WERI-Rb-1 (cell line): ENCODE data around the gene NRXN2.

Experiments used
- DNase-seq: peaks from one replicate; pipeline ENCODE4 v3.0.0-alpha.2; 2020
- H3K27ac ChIP-seq: fragments of 250-450 bp; sonication (Bioruptor Pico); 2 replicates; pipeline ENCODE4 v1.5.1; 2020; ENCODE audit warnings: mild to moderate bottlenecking, moderate library complexity
- H3K27me3 ChIP-seq: fragments of 250-450 bp; sonication (Bioruptor Pico); 2 replicates; pipeline ENCODE4 v1.5.1; 2021; ENCODE audit warnings: mild to moderate bottlenecking, low read depth, moderate library complexity; ENCODE audit not compliant: insufficient read depth, severe bottlenecking
- H3K36me3 ChIP-seq: fragments of 250-450 bp; sonication (Bioruptor Pico); 2 replicates; pipeline ENCODE4 v1.5.1; 2020; ENCODE audit warnings: mild to moderate bottlenecking, moderate library complexity
- H3K4me3 ChIP-seq: 2 replicates; pipeline ENCODE4 v1.5.1; 2011; ENCODE audit warnings: low read depth, mild to moderate bottlenecking, control low read depth, low read length
- H3K9me3 ChIP-seq: fragments of 250-450 bp; sonication (Bioruptor Pico); 2 replicates; pipeline ENCODE4 v1.5.1; 2021; ENCODE audit warnings: mild to moderate bottlenecking, moderate library complexity; ENCODE audit not compliant: severe bottlenecking
- TF ChIP-seq, protein P1 (sequence below): IDR thresholded peaks from 2 replicates; pipeline ENCODE4 v1.5.1; 2011; ENCODE audit warnings: low read depth, mild to moderate bottlenecking, control low read depth, inconsistent platforms, low read length

The NRXN2 gene

DNA sequence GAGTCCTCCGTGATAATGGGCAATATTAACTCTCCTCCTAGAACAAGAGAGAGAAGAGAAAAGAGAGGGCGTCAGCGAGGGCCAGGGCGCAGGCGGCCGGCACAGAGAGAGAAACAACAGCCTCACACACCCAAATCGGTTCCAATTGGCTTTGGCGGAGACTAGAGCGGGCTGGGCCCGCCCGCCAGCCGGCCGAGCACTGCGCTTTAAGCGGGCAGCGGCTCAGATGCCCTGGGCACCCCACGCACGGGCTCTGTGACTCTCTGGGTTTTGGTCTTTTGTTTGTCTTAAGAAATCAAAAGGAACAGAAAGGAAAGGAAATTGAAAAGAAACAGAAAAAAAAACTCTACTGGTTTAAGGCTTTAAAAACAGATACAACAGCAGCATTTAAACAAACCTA, 115.0 kb downstream of the NRXN2 start:
- Histone ChIP-seq H3K27me3 (no peaks in the 10 kb centered on the region), H3K4me3 (no peak overlapping the region), H3K27ac (no peak overlapping the region), H3K9me3 (no peaks in the 10 kb centered on the region), H3K36me3 (no peaks in the 10 kb centered on the region)
- DNase-seq: no peak
- TF ChIP-seq, protein P1, sequence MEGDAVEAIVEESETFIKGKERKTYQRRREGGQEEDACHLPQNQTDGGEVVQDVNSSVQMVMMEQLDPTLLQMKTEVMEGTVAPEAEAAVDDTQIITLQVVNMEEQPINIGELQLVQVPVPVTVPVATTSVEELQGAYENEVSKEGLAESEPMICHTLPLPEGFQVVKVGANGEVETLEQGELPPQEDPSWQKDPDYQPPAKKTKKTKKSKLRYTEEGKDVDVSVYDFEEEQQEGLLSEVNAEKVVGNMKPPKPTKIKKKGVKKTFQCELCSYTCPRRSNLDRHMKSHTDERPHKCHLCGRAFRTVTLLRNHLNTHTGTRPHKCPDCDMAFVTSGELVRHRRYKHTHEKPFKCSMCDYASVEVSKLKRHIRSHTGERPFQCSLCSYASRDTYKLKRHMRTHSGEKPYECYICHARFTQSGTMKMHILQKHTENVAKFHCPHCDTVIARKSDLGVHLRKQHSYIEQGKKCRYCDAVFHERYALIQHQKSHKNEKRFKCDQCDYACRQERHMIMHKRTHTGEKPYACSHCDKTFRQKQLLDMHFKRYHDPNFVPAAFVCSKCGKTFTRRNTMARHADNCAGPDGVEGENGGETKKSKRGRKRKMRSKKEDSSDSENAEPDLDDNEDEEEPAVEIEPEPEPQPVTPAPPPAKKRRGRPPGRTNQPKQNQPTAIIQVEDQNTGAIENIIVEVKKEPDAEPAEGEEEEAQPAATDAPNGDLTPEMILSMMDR: no peak

DNA sequence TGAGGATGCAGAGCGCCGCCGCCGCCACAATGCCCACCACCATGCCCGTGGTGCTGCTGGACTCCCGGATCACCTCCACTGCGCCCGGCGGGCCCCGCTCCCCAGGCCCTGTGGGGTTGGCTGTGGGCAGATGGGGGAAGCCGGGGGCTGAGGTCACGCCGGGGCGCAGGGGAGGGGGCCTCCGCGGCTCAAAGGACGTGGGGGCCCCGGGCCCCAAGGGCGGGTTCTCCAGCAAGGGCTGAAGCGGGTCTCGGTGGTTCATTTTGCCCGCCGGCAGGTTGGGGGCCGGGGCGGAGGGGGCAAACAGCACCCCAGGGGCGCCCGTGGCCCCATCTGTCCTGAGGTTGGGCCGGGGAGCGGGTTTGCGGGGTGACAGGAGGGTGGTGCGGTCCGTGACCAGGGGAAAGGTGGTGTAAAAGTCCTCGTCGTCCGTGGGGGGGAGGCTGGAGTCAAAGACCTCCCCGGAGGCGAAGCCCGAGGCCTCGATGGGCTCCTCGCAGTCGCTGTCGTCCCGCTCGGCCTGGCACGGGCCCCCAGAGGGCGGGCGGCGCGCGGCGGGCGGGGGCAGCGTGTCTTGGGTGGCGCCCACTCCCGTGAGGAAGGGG, 115.5 kb downstream of the NRXN2 start:
- no peak for DNase-seq
- no peaks in the 10 kb centered on the region for H3K36me3 ChIP-seq
- no peaks in the 10 kb centered on the region for H3K27me3 ChIP-seq
- no peaks in the 10 kb centered on the region for H3K9me3 ChIP-seq
- no peak overlapping the region for H3K27ac ChIP-seq
- TF ChIP-seq, protein P1: no peak
- no peak overlapping the region for H3K4me3 ChIP-seq

DNA sequence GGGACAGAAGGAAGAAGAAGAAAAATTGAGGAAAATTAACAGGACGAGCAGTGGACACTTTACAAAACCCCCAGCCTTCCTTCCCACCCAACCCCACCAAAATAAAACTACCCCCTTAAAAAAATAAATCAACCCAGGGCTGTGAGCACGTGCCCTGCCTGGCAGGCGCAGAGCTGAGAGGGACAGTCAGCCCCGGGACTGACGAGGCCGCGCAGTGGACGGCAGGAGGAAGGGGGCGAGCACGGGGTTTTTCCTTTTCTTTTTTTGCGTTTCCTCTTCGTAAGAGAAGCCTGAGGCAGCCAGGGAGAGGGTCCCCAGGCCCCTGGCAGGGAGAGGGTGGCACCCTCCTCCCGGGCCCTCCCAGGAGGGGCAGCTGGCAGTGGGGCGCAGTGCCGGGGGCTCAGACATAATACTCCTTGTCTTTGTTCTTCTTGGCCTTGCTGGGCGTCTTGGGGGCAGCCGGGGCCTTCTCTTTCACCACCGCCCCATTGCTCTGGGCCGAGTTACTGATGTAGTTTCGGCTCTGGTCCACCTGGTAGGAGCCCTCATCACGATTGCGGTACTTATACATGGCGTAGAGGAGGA, 116.1 kb downstream of the NRXN2 start:
- no peak for DNase-seq
- Histone ChIP-seq H3K27me3 (no peaks in the 10 kb centered on the region), H3K4me3 (no peak overlapping the region), H3K9me3 (no peaks in the 10 kb centered on the region), H3K36me3 (no peaks in the 10 kb centered on the region), H3K27ac (no peak overlapping the region)
- TF ChIP-seq, protein P1: no peak

DNA sequence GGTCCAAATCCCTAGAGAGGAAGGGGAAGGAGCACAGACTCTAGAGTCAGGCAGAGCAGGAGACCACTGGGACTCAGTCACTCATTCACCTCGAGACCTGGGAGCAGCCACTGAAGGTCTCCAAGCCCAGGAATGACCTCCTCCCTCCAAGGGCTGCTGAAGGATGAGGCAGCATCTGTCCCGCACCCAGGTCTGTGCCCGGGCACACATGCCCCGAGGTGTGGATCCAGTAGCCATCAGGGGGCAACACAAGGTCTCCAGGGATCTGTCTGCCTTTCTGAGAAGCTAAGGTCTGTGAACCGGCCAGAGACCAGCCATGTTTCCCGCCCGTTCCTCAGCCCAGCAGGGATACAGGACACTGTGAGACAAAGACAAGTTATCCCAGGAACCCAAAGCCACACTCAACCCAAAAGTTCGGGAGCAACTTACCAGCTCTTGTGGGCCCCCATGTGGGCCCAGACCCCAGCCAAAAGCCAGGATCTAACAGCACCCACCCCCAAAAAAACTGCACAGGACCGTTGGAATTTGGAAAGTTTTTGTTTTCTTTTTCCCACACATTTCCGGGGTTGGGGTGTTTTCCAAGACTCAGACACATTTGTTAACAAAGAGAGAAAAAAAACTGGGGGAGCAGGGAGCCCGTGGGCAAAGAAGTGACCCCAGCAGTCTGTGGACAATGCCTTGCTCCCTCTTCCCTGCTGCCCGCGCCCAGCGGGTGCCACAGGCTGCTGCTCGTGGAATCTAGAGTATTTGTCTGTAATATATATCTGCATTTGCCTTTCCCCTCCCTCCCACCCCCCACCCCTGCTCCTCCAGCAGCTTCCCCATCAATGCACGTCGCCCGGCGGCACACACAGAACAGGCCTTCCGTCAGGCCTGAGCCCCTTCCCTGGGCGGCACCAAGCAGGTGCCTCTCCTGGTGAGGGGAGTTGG, 117.1 kb downstream of the NRXN2 start:
- TF ChIP-seq, protein P1: no peak
- Histone ChIP-seq H3K27ac (no peak overlapping the region), H3K9me3 (no peaks in the 10 kb centered on the region), H3K36me3 (no peaks in the 10 kb centered on the region), H3K27me3 (no peaks in the 10 kb centered on the region), H3K4me3 (no peak overlapping the region)
- no peak for DNase-seq

DNA sequence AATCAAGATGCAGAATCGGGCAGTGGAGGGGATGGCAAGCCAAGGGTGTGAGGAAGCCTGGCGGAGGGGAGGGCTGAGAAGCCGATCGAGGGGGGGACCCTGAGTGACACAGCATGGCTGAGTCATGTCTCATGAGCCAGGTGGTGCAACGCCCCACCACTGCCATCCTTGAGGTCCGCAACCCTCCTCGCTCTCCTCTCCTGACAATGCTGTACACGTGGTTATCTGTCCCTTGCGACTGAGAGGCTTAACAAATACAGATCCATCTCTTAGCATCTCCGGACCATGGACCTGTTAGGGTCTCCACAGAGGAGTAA, 117.8 kb downstream of the NRXN2 start:
- no peaks in the 10 kb centered on the region for H3K27me3 ChIP-seq
- H3K36me3 ChIP-seq: no peaks in the 10 kb centered on the region
- no peak for DNase-seq
- H3K27ac ChIP-seq: no peak overlapping the region
- no peaks in the 10 kb centered on the region for H3K9me3 ChIP-seq
- H3K4me3 ChIP-seq: no peak overlapping the region
- TF ChIP-seq, protein P1: no peak
